GM21360 (cell line): ENCODE data around the gene ALS2.

ENCODE experiments used
- ATAC-seq: cut with Tn5 transposase; IDR thresholded peaks from one replicate; pipeline ENCODE4 v1.9.1; 2021; ENCODE audit warnings: mild to moderate bottlenecking, moderate library complexity; ENCODE audit not compliant: unreplicated experiment

Gene ALS2

DNA sequence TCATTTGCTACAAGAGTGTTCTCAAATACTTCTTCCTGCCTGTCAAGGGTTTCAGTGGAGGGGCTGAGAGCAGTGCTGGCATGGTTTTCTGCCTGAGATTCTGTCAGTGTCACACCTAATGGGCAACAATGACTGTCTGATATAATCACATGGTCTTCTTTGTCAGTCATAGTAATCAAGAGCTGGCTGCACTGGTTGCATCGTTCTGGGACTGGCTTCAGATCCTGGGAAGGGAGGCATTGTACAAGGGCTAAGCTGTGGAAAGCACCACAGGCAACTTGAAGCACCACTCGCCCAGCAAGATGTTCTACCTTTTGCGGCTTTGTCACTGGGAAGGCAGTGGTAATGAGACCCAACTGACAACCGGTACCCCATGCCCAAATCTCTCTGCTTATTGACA, 19.6 kb downstream of the ALS2 start:
- ATAC-seq: no peak

DNA sequence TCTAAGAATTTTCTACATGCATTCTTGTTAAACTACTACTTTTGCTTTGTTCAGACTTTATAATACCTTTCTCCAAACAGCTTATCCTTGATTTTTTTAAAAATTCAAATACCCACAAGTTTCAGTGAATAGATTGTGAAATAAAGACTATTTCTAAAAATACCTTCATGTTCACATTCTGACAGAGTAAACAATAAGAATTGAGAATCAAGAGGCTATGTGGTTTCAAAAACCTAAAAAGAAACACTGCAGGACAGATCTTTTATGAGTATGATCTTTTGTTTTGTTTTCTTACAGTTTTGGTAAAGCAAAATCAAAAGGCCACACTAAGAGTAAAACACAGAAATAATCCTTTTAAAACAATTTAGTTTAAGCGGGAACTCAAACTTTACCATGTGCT, 21.2 kb downstream of the ALS2 start:
- ATAC-seq: no peak

DNA sequence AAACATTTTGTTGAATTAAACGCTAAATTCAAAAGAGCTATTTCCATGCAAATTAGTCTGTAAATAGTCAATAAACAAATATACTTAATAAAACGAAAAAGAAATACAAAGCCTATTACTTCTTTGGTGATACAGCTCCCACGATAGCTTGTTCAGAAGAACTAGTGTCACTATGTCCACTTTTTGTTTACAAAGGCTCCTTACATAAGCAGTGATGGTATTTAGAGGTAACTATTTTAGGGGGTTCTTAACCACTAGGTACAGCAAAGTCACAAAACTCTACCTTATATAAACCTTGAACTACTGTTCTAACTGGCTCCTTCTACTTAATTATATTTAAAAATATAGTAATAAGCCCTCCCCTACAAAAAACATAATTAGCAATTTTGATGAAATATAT, 21.9 kb downstream of the ALS2 start:
- ATAC-seq: no peak

DNA sequence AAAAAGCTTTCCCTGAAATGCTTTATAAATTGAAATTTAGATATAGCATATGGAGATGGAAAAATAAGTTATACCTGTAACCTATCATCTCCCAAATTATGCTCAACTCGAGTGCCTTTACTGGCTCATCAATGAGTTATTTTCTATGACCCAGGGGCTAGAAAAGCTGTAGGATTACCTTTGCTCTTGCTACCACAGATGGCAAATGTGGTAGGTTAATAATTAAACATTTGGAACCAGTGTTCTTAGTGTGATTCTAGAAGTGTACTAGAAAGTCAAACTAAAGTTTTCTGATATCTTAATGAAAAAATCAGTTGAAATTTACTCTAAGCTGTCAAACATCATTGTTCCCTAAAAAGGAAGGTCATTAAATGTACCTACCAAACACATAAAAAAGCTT, 22.5 kb downstream of the ALS2 start:
- ATAC-seq: no peak

DNA sequence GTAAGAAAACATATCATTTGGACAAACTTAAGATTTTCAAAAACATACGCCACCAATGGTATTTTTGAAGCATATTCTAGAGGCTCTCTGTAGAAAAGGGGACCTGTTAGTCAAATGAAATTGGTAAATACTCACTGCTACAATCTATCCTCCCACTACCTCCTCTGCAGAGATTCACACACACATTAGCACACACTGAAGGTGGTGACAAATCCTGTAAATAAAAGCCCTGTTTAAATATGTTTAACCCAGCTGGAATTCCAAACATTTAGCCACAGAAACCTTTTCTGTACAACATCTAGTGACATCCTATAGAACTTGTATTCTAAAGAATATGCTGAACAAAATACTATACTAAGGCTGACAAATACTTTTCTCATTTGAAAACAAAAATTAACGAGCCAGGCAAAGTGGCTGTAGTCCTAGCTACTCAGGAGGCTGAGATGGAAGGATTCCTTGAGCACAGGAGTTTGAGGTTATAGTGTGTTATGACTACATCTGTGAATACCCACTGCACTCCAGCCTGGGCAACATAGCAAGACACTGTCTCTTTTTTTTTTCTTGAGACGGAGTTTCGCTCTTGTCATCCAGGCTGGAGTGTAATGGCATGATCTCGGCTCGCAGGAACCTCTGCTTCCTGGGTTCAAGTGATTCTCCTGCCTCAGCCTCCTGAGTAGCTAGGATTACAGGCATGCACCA, 25.9 kb downstream of the ALS2 start:
- ATAC-seq: no peak

DNA sequence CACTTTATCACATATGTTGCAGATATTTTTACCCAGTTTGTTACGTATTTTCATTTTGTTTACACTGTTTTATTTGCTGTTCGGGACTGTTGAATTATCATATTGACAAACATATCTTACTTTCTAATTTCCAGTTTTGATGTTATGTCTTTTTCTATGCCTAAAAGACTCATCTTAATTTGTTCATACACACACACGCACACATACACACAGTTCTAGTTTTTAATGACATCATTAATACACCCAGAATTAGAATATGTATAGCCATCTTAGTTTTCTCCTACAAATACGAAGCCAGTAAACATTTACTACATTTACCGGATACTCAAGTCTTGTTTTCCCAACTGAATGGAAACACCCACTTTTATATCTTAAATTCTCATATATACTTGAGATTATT, 29.2 kb downstream of the ALS2 start:
- ATAC-seq: no peak

DNA sequence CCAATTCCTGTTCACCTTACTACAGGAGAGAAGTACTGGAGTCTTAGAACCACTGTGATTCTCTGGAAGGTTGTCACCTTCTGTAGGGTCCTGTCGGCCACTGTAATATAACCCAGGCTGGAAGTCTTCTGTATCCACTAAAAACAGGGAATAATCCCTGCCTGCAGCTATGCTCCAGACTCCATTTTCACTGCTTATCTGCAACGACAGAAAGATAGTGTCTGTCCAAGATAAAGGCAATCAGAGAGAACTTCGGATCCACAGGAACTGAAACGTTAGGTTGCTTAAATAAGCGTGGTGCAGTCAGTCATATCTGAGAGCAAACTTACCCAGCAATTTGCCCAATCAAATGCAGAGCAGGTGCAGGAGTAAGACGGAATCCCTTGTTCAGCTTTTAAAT, 34.2 kb downstream of the ALS2 start:
- ATAC-seq: no peak

DNA sequence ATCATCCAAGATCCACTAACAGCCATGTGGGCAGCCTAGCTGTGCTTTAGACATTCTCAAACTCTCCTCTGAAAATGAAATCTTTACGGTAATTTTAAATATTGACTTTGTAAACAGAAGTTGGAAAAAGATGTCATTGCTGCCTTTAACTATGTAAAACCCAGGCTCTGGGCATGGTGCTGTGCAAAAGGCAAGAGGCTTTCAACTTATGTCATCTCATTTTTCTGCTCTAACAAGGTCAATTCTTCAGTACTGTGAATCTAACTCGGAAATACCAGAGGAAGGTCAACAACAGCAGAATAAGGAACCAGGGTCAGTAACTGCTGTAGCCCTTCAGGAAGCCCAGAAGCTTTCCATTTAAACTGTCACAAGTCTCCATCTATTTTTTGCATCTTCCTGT, 45.2 kb downstream of the ALS2 start:
- no peak for ATAC-seq

DNA sequence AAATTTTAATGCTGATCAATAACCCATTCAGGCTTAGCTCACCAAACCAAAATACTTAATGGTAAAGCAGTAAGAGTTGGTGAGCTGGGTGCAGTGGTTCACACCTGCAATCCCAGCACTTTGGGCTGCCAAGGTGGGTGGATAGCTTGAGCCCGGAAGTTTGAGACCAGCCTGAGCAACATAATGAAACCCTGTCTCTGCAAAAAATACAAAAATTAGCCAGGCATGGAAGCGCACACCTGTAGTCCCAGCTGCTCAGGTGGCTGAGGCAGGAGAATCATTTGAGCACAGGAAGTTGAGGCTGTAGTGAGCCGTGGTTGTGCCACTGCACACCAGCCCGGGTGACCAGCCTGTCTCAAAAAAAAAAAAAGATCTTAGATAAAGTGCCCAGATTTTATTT, 46.6 kb downstream of the ALS2 start:
- no peak for ATAC-seq

DNA sequence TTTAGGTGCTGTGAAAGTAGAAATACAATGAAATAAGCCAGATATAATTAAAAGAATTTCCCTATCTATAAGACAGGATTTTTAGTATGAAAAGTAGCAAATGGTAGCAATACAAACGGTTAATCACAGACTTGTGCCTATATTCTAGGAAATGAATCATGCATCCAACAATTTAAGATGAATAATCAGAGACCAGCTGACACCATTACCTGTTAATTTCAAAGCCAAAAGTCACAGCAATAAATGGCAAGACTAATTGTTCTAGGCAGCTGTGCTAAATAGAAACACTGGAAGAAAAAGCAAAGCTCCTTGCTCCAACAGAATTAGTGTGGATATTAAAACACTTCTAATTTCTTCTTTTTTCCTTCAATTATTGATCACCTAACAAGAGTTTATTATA, 47.2 kb downstream of the ALS2 start:
- ATAC-seq: no peak

DNA sequence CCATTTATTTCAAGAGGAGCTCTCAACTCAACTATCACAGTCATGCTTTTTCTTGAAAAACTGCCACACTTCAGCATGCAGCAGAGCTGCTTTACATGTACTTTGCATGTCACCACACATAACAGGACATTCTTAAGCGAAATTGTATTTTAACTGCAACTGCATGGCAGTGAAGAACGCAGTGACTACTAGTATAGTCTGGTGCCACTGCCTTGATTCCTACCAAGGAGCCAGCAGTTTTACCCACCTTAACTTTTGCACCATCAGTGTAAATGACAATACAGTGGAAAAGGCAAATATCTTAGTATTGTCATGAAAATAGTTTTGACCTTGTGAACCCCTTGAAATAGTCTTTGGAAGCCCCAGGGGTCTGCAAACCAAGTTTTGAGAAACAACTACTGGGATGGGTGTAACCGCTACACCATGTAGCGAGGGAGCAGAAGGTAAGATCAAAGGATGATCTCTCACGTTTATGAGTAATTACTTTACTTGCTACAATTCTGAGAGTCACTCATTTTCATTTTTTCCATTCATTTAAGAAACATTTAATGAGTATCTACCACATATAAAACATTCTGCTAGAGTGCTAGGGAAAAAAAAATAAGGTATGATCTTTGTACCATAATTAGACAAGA, 50.0 kb downstream of the ALS2 start:
- ATAC-seq: no peak

DNA sequence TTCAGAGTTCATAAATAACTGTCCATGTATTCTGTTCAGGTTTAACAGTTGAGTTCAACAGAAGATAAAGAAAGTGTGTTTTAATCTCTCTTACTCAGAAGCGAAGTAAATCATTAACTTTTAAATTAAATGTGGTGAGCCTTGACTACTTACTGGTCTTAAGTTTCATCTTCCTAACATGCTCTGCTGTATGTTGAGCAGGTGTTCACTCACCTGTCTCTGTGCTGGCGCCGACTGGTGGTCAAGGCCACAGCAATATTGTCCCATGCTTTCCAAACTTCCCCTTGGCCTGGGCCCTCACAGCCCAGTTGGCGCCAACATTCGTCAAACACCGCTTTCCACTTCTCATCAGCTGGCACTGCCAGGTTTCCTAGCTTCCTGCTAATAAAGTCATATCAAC, 65.3 kb downstream of the ALS2 start:
- no peak for ATAC-seq

DNA sequence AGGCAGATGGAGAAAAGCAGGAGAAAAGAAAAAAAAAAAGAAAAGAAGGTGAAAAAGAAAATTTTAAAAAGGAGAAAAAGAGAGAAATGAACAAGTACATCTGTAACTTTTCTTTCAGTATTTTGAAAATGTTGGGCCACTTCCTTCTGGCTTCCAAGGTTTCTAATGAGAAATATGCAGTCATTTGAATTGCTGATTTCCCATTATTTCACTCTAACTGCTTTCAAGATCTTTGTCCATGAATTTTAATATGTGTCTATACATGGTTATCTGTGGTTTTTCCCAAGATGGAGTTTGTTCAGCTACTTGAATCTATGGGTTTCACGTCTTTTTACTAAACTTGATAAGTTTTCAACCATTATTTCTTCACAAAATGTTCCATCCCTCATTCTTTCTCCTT, 68.0 kb downstream of the ALS2 start:
- ATAC-seq: no peak

DNA sequence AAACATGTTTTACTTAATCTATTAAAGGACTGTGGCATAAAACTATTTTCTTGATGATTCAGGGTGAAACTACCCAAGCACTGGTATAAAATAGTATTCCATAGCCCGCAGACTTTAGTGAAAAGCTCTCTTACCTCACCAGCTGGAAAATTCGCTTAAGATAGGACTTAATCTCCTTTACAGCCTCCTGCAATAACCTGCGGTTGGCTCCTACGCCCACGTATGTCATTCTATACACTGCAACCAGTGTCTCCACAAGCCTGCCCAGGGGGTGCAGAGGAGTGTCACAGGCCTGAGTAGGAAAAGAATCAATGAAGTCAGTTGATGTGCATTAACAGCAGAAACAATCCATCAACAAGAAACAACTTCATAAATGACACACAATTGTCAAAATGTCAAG, 71.0 kb downstream of the ALS2 start:
- no peak for ATAC-seq

DNA sequence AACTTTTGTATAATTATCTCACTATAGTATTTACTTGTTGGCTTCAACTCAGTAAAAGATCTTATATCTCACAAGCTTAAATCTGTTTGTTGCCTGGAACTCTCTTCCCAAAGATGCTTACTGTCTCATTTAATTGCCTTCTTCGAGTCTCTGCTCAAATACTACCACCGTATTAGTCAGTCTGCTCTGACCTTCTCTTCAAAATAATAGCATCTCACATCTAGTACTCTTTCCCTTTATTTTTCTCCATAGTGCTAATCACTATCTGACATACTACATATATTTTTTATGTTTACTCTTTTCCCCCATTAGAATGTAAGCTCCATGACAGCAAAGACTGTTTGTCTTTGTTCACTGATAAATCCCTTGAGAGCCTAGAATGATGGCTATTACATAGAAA, 71.7 kb downstream of the ALS2 start:
- no peak for ATAC-seq

DNA sequence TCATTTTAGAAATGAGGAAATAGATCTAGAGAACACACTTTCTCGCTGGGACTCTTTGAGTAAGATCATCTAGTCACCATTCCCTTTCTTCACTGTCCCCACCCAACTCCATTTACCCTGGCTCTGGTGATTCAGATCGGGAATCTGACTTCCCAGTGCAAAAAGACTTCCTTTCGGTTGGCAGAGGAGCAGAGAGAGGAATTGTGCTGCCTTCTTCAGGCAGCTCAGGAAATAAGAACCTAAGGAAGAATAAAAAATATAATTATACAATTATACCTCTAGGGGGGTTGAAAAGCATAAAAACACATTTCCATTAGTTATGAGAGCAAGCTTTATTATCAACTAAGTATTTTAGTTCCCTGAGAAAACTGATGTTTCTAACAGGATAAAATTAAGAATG, 73.0 kb downstream of the ALS2 start:
- no peak for ATAC-seq

DNA sequence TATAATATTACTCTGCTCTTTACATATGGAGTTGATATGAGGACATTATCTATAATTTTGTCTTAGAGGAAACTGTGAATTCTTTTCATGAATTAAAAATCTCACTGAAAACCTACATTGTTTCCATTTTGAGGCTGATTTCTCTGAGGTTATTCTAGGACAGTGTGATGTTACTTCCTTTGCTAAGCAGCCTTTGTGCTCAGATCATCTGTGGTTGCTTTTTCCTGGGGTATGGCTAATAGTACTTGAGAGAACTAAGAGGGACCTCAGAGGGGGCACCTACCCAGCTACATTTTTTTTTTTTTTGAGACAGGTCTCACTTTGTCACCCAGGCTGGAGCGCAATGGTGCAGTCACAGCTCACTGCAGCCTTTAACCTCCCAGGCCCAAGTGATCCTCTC, 73.6 kb downstream of the ALS2 start:
- ATAC-seq: no peak

DNA sequence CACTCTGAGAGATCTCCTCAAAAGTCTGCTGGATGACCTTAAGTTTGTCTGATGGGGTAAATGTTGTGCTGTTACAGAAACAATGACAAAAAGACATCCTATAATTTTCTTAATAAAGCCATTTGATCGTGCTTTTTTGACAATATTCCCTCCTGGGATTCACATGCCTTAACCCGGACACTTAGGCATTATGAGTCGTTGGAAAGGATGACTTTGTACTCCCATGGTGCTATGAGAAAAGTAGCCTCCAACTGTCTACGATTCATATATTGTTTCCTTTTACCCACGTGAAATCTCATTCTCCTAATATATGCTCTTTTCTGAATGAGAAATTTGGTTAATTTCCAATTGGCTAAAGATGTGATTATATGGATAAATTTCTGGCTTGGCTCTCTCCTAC, 76.2 kb downstream of the ALS2 start:
- no peak for ATAC-seq

DNA sequence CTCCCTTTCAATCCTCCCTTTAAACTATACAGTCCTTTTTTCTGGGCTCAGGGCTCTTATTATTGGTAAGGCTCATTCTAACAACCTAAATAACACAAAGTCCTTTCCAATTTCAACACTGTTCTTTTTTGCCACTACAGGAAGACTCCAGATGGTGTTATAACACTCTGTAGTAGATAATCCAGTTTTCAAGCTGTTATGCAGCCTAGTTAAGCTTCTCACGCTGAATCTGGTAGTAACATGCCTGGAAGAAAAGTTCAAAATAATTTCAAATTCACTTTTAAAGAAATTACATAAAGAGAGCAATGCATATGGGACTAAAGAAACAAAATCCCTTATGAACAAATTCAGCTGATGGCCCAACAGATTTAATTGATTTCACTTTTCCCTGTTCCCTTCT, 79.1 kb downstream of the ALS2 start:
- no peak for ATAC-seq

DNA sequence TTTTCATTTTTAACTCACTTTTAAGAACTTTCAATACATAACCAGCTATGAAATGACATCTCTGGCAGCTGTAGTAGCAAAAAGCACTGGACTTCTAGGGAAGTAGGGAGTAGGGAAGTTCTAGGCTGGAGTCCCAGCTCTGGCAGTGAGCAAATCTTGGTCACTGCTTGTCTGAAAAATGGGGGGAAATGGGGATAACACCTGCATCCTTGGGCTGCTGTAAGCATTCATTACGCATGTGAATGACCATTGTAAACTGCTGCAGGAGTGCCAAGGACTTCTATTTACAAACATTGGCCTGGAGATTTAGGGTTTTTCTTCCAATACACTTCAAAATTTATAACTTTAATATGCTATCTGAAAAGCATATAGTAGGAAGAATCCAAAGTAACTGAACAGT, 81.3 kb downstream of the ALS2 start:
- ATAC-seq: no peak

DNA sequence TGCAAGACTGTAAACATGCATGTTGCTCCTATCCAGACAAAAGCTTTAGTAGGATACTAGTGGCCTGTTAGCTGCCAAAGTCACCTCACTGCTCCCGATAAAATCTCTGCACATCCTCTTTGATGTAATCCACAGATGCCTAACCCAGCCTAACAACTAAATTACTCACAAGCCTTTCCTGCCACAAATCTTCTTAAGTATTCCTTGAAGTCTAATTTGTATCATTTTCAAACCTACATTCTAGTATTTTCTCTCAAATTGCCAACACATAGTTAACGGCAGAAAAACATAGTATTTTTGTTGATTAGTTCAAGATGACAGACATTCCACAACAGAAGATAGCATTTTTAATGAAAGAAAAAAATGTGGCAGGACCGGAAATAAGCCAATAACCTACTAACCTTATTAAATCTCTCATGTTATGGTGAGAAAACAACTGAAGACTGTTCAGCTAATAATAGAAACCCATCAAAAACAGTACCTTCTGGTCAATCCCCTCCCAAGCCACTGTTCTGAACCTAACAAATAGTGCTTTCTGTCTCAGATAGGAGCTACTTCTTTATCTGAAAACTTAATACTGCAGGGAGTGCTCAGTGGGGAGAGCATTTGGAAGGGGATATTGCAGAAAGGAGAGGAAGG, 82.0 kb downstream of the ALS2 start, which contains the start of gene MPP4:
MPP4 (minus strand) TSS at position 57 of the 639 bp plus-strand sequence. CDS start 4,690 bp downstream, outside the sequence.
- ATAC-seq: no peak

DNA sequence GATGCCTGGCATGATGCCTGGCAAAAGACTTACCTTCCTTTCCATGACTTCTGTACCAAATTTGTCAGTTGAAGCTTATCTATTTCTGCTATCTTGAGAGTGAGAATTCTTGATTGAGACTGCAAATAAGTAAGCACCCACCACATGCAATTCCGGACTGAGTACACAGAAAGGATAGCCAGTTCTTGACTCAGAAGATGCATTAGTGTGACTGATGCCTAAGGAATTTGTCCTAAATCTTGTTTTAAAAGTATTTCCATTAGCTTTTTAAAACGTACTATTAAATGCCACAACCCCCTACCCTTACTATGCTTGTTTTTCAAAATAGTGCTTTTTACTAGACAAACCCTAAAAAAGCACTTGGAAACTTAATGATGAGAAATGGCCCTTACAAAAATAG, 82.8 kb downstream of the ALS2 start:
- no peak for ATAC-seq
